Gastroesophageal sphincter (tissue), 3 donors: Measurements from ENCODE around the gene SUN3.

Experiments
- CTCF ChIP-seq, 4 experiments: fragments of 200-600 bp in 2 of 4; fragments of 450-650 bp in 2 of 4; sonication (generic) in 1 of 4; IDR thresholded peaks; one replicate each; pipeline ENCODE4 v1.5.1; 2017 to 2019; ENCODE audit warnings: antibody characterized with exemption in 4 of 4, mild to moderate bottlenecking in 2 of 4, moderate library complexity in 2 of 4
- EP300 ChIP-seq: sonication (generic); formaldehyde crosslinking; IDR thresholded peaks from one replicate; pipeline ENCODE4 v1.6.1; 2017; ENCODE audit warnings: antibody characterized with exemption, mild to moderate bottlenecking

GRCh38 chr7:48074204-48074654, 45.3 kb upstream of the SUN3 start:
- no peak for TF ChIP-seq EP300
- no peak for TF ChIP-seq CTCF (IDR thresholded peaks at IDR 0.05)
